Gastroesophageal sphincter (tissue), 3 donors: ENCODE data around the gene OFD1.
A peak's percentile ranks its signal among the peaks of the same experiment; 100 is the strongest.

ENCODE experiments used
- CTCF ChIP-seq, 4 experiments: fragments of 200-600 bp in 2 of 4; fragments of 450-650 bp in 2 of 4; sonication (generic) in 1 of 4; IDR thresholded peaks; one replicate each; pipeline ENCODE4 v1.5.1; 2017 to 2019; ENCODE audit warnings: antibody characterized with exemption in 4 of 4, mild to moderate bottlenecking in 2 of 4, moderate library complexity in 2 of 4
- POLR2AphosphoS5 ChIP-seq: sonication (generic); formaldehyde crosslinking; IDR thresholded peaks from one replicate; pipeline ENCODE4 v1.6.1; 2017; ENCODE audit warnings: antibody characterized with exemption

GRCh38 chrX:13742397-13743176 is 8.0 kb downstream of the OFD1 start:
- TF ChIP-seq POLR2AphosphoS5 (peak; percentile 35), CTCF (IDR thresholded peaks at IDR 0.05) (no peak)
